Measurements from ENCODE around the gene PITPNC1.

The PITPNC1 gene

GRCh38 chr17:67733449-67733848, 356.4 kb downstream of the PITPNC1 start:
- DNase-seq (ENCODE audit: low read depth) = no peak

GRCh38 chr17:67737145-67737544, 360.1 kb downstream of the PITPNC1 start:
- no peak for DNase-seq (ENCODE audit: low read depth)

GRCh38 chr17:67742025-67742424, 364.9 kb downstream of the PITPNC1 start:
- DNase-seq (ENCODE audit: low read depth) = no peak
